IPS-20b (cell line): ENCODE data around the gene TRIM49B.
"Not testable (repeated sequence)": the region's sequence is repeated elsewhere in the genome, so short reads cannot be mapped to it uniquely, and the experiment has no call there.

Source experiments
- H3K27ac ChIP-seq: one replicate; pipeline ENCODE4 v1.5.1; 2013; ENCODE audit warnings: low read length
- H3K27me3 ChIP-seq: 2 replicates; pipeline ENCODE4 v1.6.1; 2013; ENCODE audit warnings: mild to moderate bottlenecking, low read length, inconsistent platforms; ENCODE audit not compliant: insufficient read depth
- H3K36me3 ChIP-seq: 2 replicates; pipeline ENCODE4 v1.6.1; 2013; ENCODE audit warnings: low read depth, mild to moderate bottlenecking, inconsistent platforms, low read length, moderate library complexity; ENCODE audit not compliant: insufficient read depth
- H3K4me1 ChIP-seq: 2 replicates; pipeline ENCODE4 v1.6.1; 2013; ENCODE audit warnings: mild to moderate bottlenecking, control low read depth, inconsistent platforms, low read length, moderate library complexity; ENCODE audit not compliant: insufficient read depth
- H3K4me3 ChIP-seq: 2 replicates; pipeline ENCODE4 v1.5.1; 2013; ENCODE audit warnings: mild to moderate bottlenecking, low read length, inconsistent platforms
- H3K9ac ChIP-seq: 2 replicates; pipeline ENCODE4 v1.6.1; 2013; ENCODE audit warnings: low read depth, mild to moderate bottlenecking, inconsistent platforms, low read length, moderate library complexity
- H3K9me3 ChIP-seq: 2 replicates; pipeline ENCODE4 v1.6.1; 2013; ENCODE audit warnings: mild to moderate bottlenecking, low read depth, low read length, inconsistent platforms; ENCODE audit not compliant: insufficient read depth

The TRIM49B gene

GRCh38 chr11:49028523-49028922 lies at the start of gene TRIM49B:
TSS of gene TRIM49B (plus strand) at chr11:49028823. CDS start at chr11:49031600, 2,777 bp downstream.
- not testable (repeated sequence) for H3K4me3 ChIP-seq, H3K4me1 ChIP-seq, H3K27me3 ChIP-seq, H3K27ac ChIP-seq, H3K9ac ChIP-seq, H3K36me3 ChIP-seq
- H3K9me3 ChIP-seq, result peaks cover 30% of the 10 kb centered on the region

DNA sequence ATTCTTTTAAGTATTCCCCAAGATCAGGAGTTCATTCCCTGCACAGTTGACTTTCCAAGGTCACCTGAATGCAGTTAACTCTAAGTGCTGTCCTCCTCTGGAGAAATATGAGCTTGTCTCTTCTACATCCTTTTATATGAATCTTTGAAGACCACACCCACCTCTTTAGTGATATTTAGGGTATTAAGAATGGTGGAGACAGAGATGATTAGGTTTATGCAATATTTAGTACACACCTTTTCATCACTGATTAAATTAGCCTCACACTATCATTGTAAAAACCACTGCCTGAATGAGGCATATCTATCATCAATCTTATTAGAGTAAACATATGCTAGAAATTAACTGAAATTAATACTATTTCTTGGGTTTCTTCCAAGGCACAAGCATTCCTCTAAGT lies 44.8 kb upstream of the TRIM49B start, which contains the start of gene TRIM51G:
TRIM51G (minus strand) TSS at position 101 of the 400 bp plus-strand sequence. CDS start 2,190 bp downstream, outside the sequence.
- not testable (repeated sequence) for H3K4me3 ChIP-seq, H3K36me3 ChIP-seq, H3K9ac ChIP-seq, H3K27ac ChIP-seq, H3K27me3 ChIP-seq, H3K4me1 ChIP-seq
- H3K9me3 ChIP-seq, result peaks cover 22% of the 10 kb centered on the region

DNA sequence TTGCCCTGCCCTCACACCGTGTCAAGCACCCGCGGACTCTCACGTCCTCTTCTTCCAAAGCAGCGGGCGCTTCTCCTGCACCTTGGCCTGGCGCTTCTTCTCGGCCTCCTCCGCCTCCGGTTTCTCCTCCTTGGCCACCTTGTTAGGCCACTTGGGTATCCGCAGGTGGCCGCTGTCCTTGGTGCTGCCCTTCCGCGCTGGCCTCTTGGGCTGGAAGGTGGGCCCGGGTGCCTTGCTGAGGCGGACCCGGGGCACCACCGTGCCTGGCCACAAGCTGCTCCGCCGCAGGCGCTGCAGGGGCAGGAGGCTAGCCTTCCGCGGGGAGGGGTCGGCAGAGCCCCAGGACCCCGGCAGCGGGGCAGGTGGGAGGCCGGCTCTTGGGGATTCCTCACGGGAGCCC lies 19.6 kb downstream of the TRIM49B start:
- H3K9me3 ChIP-seq, result peaks cover 19% of the 10 kb centered on the region
- not testable (repeated sequence) for H3K9ac ChIP-seq, H3K4me3 ChIP-seq, H3K36me3 ChIP-seq, H3K27ac ChIP-seq, H3K4me1 ChIP-seq, H3K27me3 ChIP-seq

DNA sequence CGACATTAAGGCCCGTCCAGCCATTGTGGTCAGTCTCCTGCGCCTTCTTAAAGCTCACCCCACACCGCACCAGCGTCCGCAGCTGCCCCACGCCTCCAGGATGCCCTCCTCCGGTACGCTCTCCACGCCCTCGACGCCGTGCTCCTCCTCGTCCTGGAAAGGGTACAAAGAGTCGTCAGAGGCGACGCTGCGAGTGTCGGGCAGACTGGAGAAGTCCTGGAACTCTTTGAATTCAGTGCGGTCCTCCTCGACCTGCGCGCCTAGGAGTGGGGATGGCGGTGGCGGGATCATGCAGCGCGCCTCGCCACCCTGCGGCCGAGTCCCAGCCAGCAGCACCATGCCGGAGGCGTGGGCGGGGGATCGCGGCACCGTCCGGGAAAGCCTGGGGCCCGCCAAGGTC lies 21.2 kb downstream of the TRIM49B start:
- not testable (repeated sequence) for H3K4me1 ChIP-seq, H3K27ac ChIP-seq, H3K4me3 ChIP-seq, H3K36me3 ChIP-seq, H3K9ac ChIP-seq, H3K27me3 ChIP-seq
- peaks cover 35% of the 10 kb centered on the region for H3K9me3 ChIP-seq

GRCh38 chr11:49059012-49059411 lies 30.4 kb downstream of the TRIM49B start, which contains the start of gene TRIM64C:
TSS of gene TRIM64C (minus strand) at chr11:49059112. CDS start at chr11:49059112, 0 bp downstream.
- H3K27ac ChIP-seq, H3K4me1 ChIP-seq, H3K4me3 ChIP-seq, H3K36me3 ChIP-seq, H3K9ac ChIP-seq, H3K27me3 ChIP-seq: not testable (repeated sequence)
- H3K9me3 ChIP-seq, result peaks cover 67% of the 10 kb centered on the region

DNA sequence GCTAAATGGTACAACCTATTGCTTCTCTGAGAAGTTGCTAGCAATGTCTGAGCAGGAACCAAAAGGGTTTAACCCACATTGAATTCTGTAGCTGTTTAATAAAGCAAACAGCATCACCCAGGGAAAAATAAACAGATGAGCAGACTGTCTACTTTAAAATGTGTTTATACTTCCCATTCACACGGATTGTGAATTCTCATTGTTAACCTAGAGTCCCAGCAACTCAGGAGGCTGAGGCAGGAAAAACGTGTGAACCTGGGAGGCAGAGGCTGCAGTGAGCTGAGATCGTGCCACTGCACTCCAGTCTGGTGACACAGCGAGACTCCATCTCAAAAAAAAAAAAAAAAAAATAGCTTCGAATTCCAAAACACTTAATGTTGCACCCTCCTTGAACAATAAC lies 41.3 kb downstream of the TRIM49B start:
- H3K9ac ChIP-seq, H3K27me3 ChIP-seq, H3K27ac ChIP-seq, H3K4me3 ChIP-seq, H3K36me3 ChIP-seq, H3K4me1 ChIP-seq: not testable (repeated sequence)
- peaks cover 74% of the 10 kb centered on the region for H3K9me3 ChIP-seq
